A673 (cell line): ENCODE data around the gene LHX6.

Experiments used
- CTCF ChIP-seq: fragments of 300-800, 200-600 bp; sonication (generic); conservative IDR thresholded peaks from 2 replicates; pipeline ENCODE4 v1.5.1; 2017; ENCODE audit warnings: low read depth, mild to moderate bottlenecking, antibody characterized with exemption, low read length, moderate library complexity, mixed read lengths
- EZH2 ChIP-seq: fragments of 200-600 bp; sonication (generic); IDR thresholded peaks from 2 replicates; pipeline ENCODE4 v1.6.1; 2017; ENCODE audit warnings: borderline replicate concordance, low read depth, mild to moderate bottlenecking, mixed read lengths, antibody characterized with exemption, low read length; ENCODE audit not compliant: poor library complexity, severe bottlenecking

- TF ChIP-seq CTCF (no peak), EZH2 (no peak)
Measured at GRCh38 chr9:122200960-122201595, 27.7 kb downstream of the LHX6 start.
